Liver (tissue), 9 donors: Measurements from ENCODE around the gene GNPTG. TPM values are rescaled to one million over a fixed set of nuclear protein-coding genes. Genes with fewer than 3 reads are reported as not detected.

Experiments used
- DNase-seq: peaks from one replicate; pipeline ENCODE4 v3.0.0-alpha.2; 2017; ENCODE audit warnings: low spot score
- H3K27ac ChIP-seq, 2 donors: one replicate each; pipeline ENCODE4 v1.7.0; 2013; ENCODE audit warnings: inconsistent platforms in 2 of 2, low read length in 2 of 2, control low read depth in 1 of 2, low read depth in 1 of 2, mild to moderate bottlenecking in 1 of 2
- H3K27me3 ChIP-seq, 4 donors: one replicate each; pipeline versions ENCODE4 v1.6.1 to v1.7.0; 2013; ENCODE audit warnings: low read length in 3 of 4, inconsistent platforms in 1 of 4, mild to moderate bottlenecking in 1 of 4, moderate library complexity in 1 of 4; ENCODE audit not compliant: control insufficient read depth in 4 of 4, insufficient read depth in 4 of 4
- H3K36me3 ChIP-seq, 4 donors: one replicate each; pipeline versions ENCODE4 v1.6.1 to v1.7.0; 2013; ENCODE audit warnings: low read length in 3 of 4, mild to moderate bottlenecking in 3 of 4, low read depth in 1 of 4, moderate library complexity in 1 of 4; ENCODE audit not compliant: control insufficient read depth in 4 of 4, insufficient read depth in 3 of 4
- H3K4me1 ChIP-seq, 4 donors: one replicate each; pipeline versions ENCODE4 v1.6.1 to v1.7.0; 2013; ENCODE audit warnings: low read length in 3 of 4, mild to moderate bottlenecking in 3 of 4, moderate library complexity in 1 of 4; ENCODE audit not compliant: control insufficient read depth in 4 of 4, insufficient read depth in 4 of 4
- H3K4me3 ChIP-seq, 3 donors: one replicate each; pipeline versions ENCODE4 v1.6.1 to v1.7.0; 2013; ENCODE audit warnings: low read length in 3 of 3, control low read depth in 1 of 3, low read depth in 1 of 3, mild to moderate bottlenecking in 1 of 3
- H3K9ac ChIP-seq, 2 donors: one replicate each; pipeline ENCODE4 v1.7.0; 2013; ENCODE audit warnings: low read length in 2 of 2, mild to moderate bottlenecking in 2 of 2, moderate library complexity in 2 of 2, control low read depth in 1 of 2, low read depth in 1 of 2
- H3K9me3 ChIP-seq, 4 donors: one replicate each; pipeline versions ENCODE4 v1.6.1 to v1.7.0; 2013; ENCODE audit warnings: low read length in 3 of 4; ENCODE audit not compliant: control insufficient read depth in 4 of 4
- ATF3 ChIP-seq: IDR thresholded peaks from 2 replicates; pipeline ENCODE4 v1.6.1; 2016; ENCODE audit warnings: antibody characterized with exemption
- CTCF ChIP-seq: fragments of 150-350 bp; IDR thresholded peaks from 2 replicates; pipeline ENCODE4 v1.5.1; 2017; ENCODE audit warnings: improper control_type of control experiment, low read depth, low read length; ENCODE audit not compliant: missing input control
- EGR1 ChIP-seq, 2 donors: IDR thresholded peaks; 2 replicates each; pipeline ENCODE4 v1.6.1; 2016 to 2018; ENCODE audit warnings: antibody characterized with exemption in 2 of 2, low read depth in 2 of 2
- FOXA1 ChIP-seq: IDR thresholded peaks from 2 replicates; pipeline ENCODE4 v1.6.1; 2016; ENCODE audit warnings: antibody characterized with exemption
- FOXA2 ChIP-seq: IDR thresholded peaks from 2 replicates; pipeline ENCODE4 v1.6.1; 2016; ENCODE audit warnings: antibody characterized with exemption
- GABPA ChIP-seq, 2 donors: IDR thresholded peaks in 1 of 2; conservative IDR thresholded peaks in 1 of 2; 2 replicates each; pipeline ENCODE4 v1.6.1; 2016; ENCODE audit warnings: antibody characterized with exemption in 2 of 2, mild to moderate bottlenecking in 1 of 2, moderate library complexity in 1 of 2
- HNF4A ChIP-seq, 2 donors: conservative IDR thresholded peaks; 2 replicates each; pipeline ENCODE4 v1.6.1; 2016; ENCODE audit warnings: antibody characterized with exemption in 2 of 2, mild to moderate bottlenecking in 2 of 2
- HNF4G ChIP-seq: IDR thresholded peaks from 2 replicates; pipeline ENCODE4 v1.6.1; 2016; ENCODE audit warnings: antibody characterized with exemption
- JUND ChIP-seq, 2 donors: IDR thresholded peaks; 2 replicates each; pipeline ENCODE4 v1.6.1; 2016; ENCODE audit warnings: antibody characterized with exemption in 2 of 2
- MAX ChIP-seq: IDR thresholded peaks from 2 replicates; pipeline ENCODE4 v1.6.1; 2016; ENCODE audit warnings: antibody characterized with exemption
- NR2F2 ChIP-seq: IDR thresholded peaks from 2 replicates; pipeline ENCODE4 v1.6.1; 2016; ENCODE audit warnings: antibody characterized with exemption
- RAD21 ChIP-seq, 2 donors: IDR thresholded peaks; 2 replicates each; pipeline ENCODE4 v1.6.1; 2016; ENCODE audit warnings: antibody characterized with exemption in 2 of 2, mild to moderate bottlenecking in 2 of 2
- REST ChIP-seq: IDR thresholded peaks from 2 replicates; pipeline ENCODE4 v1.6.1; 2016; ENCODE audit warnings: antibody characterized with exemption, mild to moderate bottlenecking
- RXRA ChIP-seq, 2 donors: IDR thresholded peaks; 2 replicates each; pipeline ENCODE4 v1.6.1; 2017 to 2018; ENCODE audit warnings: antibody characterized with exemption in 2 of 2, mild to moderate bottlenecking in 1 of 2
- SP1 ChIP-seq: IDR thresholded peaks from 2 replicates; pipeline ENCODE4 v1.6.1; 2018; ENCODE audit warnings: antibody characterized with exemption, mild to moderate bottlenecking
- TAF1 ChIP-seq: conservative IDR thresholded peaks from 2 replicates; pipeline ENCODE4 v1.6.1; 2016; ENCODE audit warnings: antibody characterized with exemption, mild to moderate bottlenecking
- YY1 ChIP-seq: IDR thresholded peaks from 2 replicates; pipeline ENCODE4 v1.6.1; 2016; ENCODE audit warnings: antibody characterized with exemption, mild to moderate bottlenecking
- WGBS: extraction: QIAGEN DNeasy Blood & Tissue Kit; methylation state at CpG from one replicate; pipeline ENCODE4 v1.1.7; 2013; 5-methylcytosine and 5-hydroxymethylcytosine counted together
- polyA plus RNA-seq, 2 donors: library from polyadenylated mRNA; stranded (reverse) in 1 of 2; unstranded in 1 of 2; fragments of 200-250 nt in 1 of 2; fragments of >200 nt in 1 of 2; fragmentation: Nextera tagmentation in 1 of 2; extraction: Ambion mirVana in 1 of 2; gene quantifications; one replicate each; pipeline versions ENCODE4 v1.2.1 to v1.2.3, GENCODE V29; 2013 to 2015
- total RNA-seq, 2 donors: library from RNA; depleted of rRNA; stranded (reverse); fragments of >200 nt; gene quantifications; one replicate each; pipeline ENCODE4 v1.2.3, GENCODE V29; 2014
- donor health status: healthy.
- donor health status: healthy.
- donor health status: healthy.
- donor health status: healthy.
- donor health status: healthy.

GNPTG gene
- total and polyA plus RNA-seq, 4 donors = 24.4 to 79.6 (median 41.0) TPM

GRCh38 chr16:1325673-1326371 is 25.9 kb upstream of the GNPTG start:
- DNase-seq = no peak
- no peak overlapping the region for H3K9ac ChIP-seq
- no peak overlapping the region for H3K27ac ChIP-seq
- H3K36me3 ChIP-seq = peaks cover 4 to 35% (median 12%) of the 10 kb centered on the region in 4 donors
- no peak for TF ChIP-seq GABPA (IDR thresholded peaks at IDR 0.05 in 1 of 2, conservative IDR thresholded peaks at IDR 0.05 in 1 of 2)
- TF ChIP-seq RAD21 (IDR thresholded peaks at IDR 0.05) = no peak
- TF ChIP-seq TAF1 = no peak
- TF ChIP-seq FOXA2 = no peak
- no peak for TF ChIP-seq FOXA1
- no peak for TF ChIP-seq NR2F2
- TF ChIP-seq REST = no peak
- TF ChIP-seq SP1 = no peak
- no peak for TF ChIP-seq ATF3
- no peak for TF ChIP-seq HNF4G
- no peak for TF ChIP-seq CTCF
- no peak for TF ChIP-seq YY1
- no peak for TF ChIP-seq RXRA (IDR thresholded peaks at IDR 0.05)
- TF ChIP-seq HNF4A (conservative IDR thresholded peaks at IDR 0.05) = no peak
- TF ChIP-seq EGR1 (IDR thresholded peaks at IDR 0.05; ENCODE audit: low read depth in 2 of 2) = no peak
- no peak for TF ChIP-seq JUND (IDR thresholded peaks at IDR 0.05)
- H3K27me3 ChIP-seq = no peaks in the 10 kb centered on the region
- no peaks in the 10 kb centered on the region for H3K4me1 ChIP-seq
- H3K9me3 ChIP-seq = peaks cover 0 to 3% (median 0%) of the 10 kb centered on the region in 4 donors
- WGBS = 74% methylated on average over 20 of the region's 20 CpGs
- no peak overlapping the region for H3K4me3 ChIP-seq

GRCh38 chr16:1326391-1326790 is 25.3 kb upstream of the GNPTG start:
- Histone ChIP-seq H3K9me3 (peaks cover 0 to 3% (median 0%) of the 10 kb centered on the region in 4 donors), H3K27ac (no peak overlapping the region), H3K27me3 (no peaks in the 10 kb centered on the region), H3K9ac (no peak overlapping the region), H3K36me3 (peaks cover 4 to 31% (median 10%) of the 10 kb centered on the region in 4 donors), H3K4me3 (no peak overlapping the region), H3K4me1 (peaks cover 0 to 3% (median 2%) of the 10 kb centered on the region in 4 donors)
- no peak for DNase-seq
- TF ChIP-seq MAX (no peak), SP1 (no peak)
- WGBS = 80% methylated on average over 17 of the region's 17 CpGs
